ENCODE measurements around the gene POLR3G.

The POLR3G gene

GRCh38 chr5:90484540-90484939 is 9.9 kb downstream of the POLR3G start:
- intact Hi-C loops (cut with DNase I) = no loop called here
- no peak for DNase-seq

- intact Hi-C loops (cut with DNase I) = no loop called here
- DNase-seq = no peak
Observed at GRCh38 chr5:90488791-90489190, 14.1 kb downstream of the POLR3G start.

GRCh38 chr5:90494043-90494442 is 19.4 kb downstream of the POLR3G start:
- no peak for DNase-seq
- intact Hi-C loops (cut with DNase I) = no loop called here

GRCh38 chr5:90495146-90495545 is 20.5 kb downstream of the POLR3G start:
- intact Hi-C loops (cut with DNase I) = no loop called here

GRCh38 chr5:90503596-90503995 is 28.9 kb downstream of the POLR3G start:
- DNase-seq = no peak
- intact Hi-C loops (cut with DNase I) = no loop called here

More at GRCh38 chr5:90495146-90495545, 20.5 kb downstream of the POLR3G start:
- DNase-seq = no peak

GRCh38 chr5:90504743-90505142 is 30.1 kb downstream of the POLR3G start:
- intact Hi-C loops (cut with DNase I) = no loop called here

GRCh38 chr5:90506221-90506620 is 31.6 kb downstream of the POLR3G start:
- intact Hi-C loops (cut with DNase I) = no loop called here
- no peak for DNase-seq

More at GRCh38 chr5:90504743-90505142, 30.1 kb downstream of the POLR3G start:
- DNase-seq = no peak

- intact Hi-C loops (cut with DNase I) = no loop called here
Observed at GRCh38 chr5:90510438-90510837, 35.8 kb downstream of the POLR3G start.

GRCh38 chr5:90514520-90514919 is 39.9 kb downstream of the POLR3G start:
- DNase-seq = no peak
- intact Hi-C loops (cut with DNase I) = no loop called here

More at GRCh38 chr5:90510438-90510837, 35.8 kb downstream of the POLR3G start:
- no peak for DNase-seq

GRCh38 chr5:90518661-90519060 is 44.0 kb downstream of the POLR3G start:
- DNase-seq = no peak
- intact Hi-C loops (cut with DNase I) = no loop called here

GRCh38 chr5:90519081-90519480 is 44.4 kb downstream of the POLR3G start:
- DNase-seq = no peak
- intact Hi-C loops (cut with DNase I) = no loop called here

GRCh38 chr5:90528601-90529193 is 54.0 kb downstream of the POLR3G start:
- DNase-seq = peak in 10 of 42 donors; percentile 3 to 37 (median 18)
- intact Hi-C loops (cut with DNase I) = loop anchor here (2.0 to 10.0 kb wide), 2 partner anchors 54 to 94 kb away; partner anchors contain the start of genes MBLAC2 and POLR3G

- intact Hi-C loops (cut with DNase I) = loop anchor here (2.0 to 10.0 kb wide), 2 partner anchors 55 to 95 kb away; partner anchors contain the start of genes MBLAC2 and POLR3G
- peak; percentile 85 to 98 (median 95) for DNase-seq
Observed at GRCh38 chr5:90529194-90529938, 54.7 kb downstream of the POLR3G start, which contains the start of gene LYSMD3. LYSMD3 (minus strand) TSS chr5:90529584; CDS start chr5:90525289, 4,295 bp downstream.

GRCh38 chr5:90529939-90530677 is 55.4 kb downstream of the POLR3G start:
- peak; percentile 51 to 92 (median 77) for DNase-seq
- intact Hi-C loops (cut with DNase I) = loop anchor here (2.0 to 10.0 kb wide), 2 partner anchors 55 to 95 kb away; partner anchors contain the start of genes MBLAC2 and POLR3G

- DNase-seq = peak in 12 of 42 donors; percentile 6 to 67 (median 28)
Observed at GRCh38 chr5:90530736-90531487, 56.2 kb downstream of the POLR3G start.

GRCh38 chr5:90533794-90534193 is 59.1 kb downstream of the POLR3G start:
- intact Hi-C loops (cut with DNase I) = no loop called here
- no peak for DNase-seq

More at GRCh38 chr5:90530736-90531487, 56.2 kb downstream of the POLR3G start:
- intact Hi-C loops (cut with DNase I) = no loop called here

GRCh38 chr5:90534922-90535321 is 60.3 kb downstream of the POLR3G start:
- no peak for DNase-seq
- intact Hi-C loops (cut with DNase I) = no loop called here

- intact Hi-C loops (cut with DNase I) = no loop called here
- DNase-seq = no peak
Observed at GRCh38 chr5:90542827-90543519, 68.3 kb downstream of the POLR3G start.
